ENCODE measurements around the gene DNAH7.

- TF ChIP-seq POLR2A (IDR thresholded peaks at IDR 0.05) (no peak), CTCF (IDR thresholded peaks at IDR 0.05) (no peak), POLR2AphosphoS5 (IDR thresholded peaks at IDR 0.05) (no peak)
Measured at GRCh38 chr2:195956725-195957124, 111.9 kb downstream of the DNAH7 start.
